Ishikawa (cell line): Measurements from ENCODE around the gene RAB34.

Experiments
- CEBPB ChIP-seq: IDR thresholded peaks from 2 replicates; pipeline ENCODE4 v1.6.1; 2012
- CREB1 ChIP-seq: IDR thresholded peaks from 2 replicates; pipeline ENCODE4 v1.6.1; 2012; ENCODE audit warnings: low read depth
- EGR1 ChIP-seq: IDR thresholded peaks from 2 replicates; pipeline ENCODE4 v1.6.1; 2012
- EP300 ChIP-seq: IDR thresholded peaks from 2 replicates; pipeline ENCODE4 v1.6.1; 2012; ENCODE audit warnings: borderline replicate concordance
- FOXM1 ChIP-seq: IDR thresholded peaks from 2 replicates; pipeline ENCODE4 v1.6.1; 2012; ENCODE audit warnings: low read depth, borderline replicate concordance
- NFIC ChIP-seq: IDR thresholded peaks from 2 replicates; pipeline ENCODE4 v1.6.1; 2012
- RAD21 ChIP-seq: IDR thresholded peaks from 2 replicates; pipeline ENCODE4 v1.6.1; 2012; ENCODE audit warnings: low read depth
- TAF1 ChIP-seq: IDR thresholded peaks from 2 replicates; pipeline ENCODE4 v1.6.1; 2012; ENCODE audit warnings: low read depth, mild to moderate bottlenecking
- TCF12 ChIP-seq: IDR thresholded peaks from 2 replicates; pipeline ENCODE4 v1.6.1; 2012; ENCODE audit warnings: low read depth
- TEAD4 ChIP-seq: IDR thresholded peaks from 2 replicates; pipeline ENCODE4 v1.6.1; 2012
- YY1 ChIP-seq: IDR thresholded peaks from 2 replicates; pipeline ENCODE4 v1.6.1; 2012; ENCODE audit warnings: low read depth
- ZBTB7A ChIP-seq: IDR thresholded peaks from 2 replicates; pipeline ENCODE4 v1.6.1; 2012; ENCODE audit warnings: low read depth
- TF ChIP-seq, protein P1 (sequence below): IDR thresholded peaks from 2 replicates; pipeline ENCODE4 v1.6.1; 2012; ENCODE audit warnings: low read depth, mild to moderate bottlenecking
- TF ChIP-seq, protein P2 (sequence below): IDR thresholded peaks from 2 replicates; pipeline ENCODE4 v1.6.1; 2012
- TF ChIP-seq, protein P3 (sequence below): IDR thresholded peaks from 2 replicates; pipeline ENCODE4 v1.6.1; 2012

RAB34 gene

DNA sequence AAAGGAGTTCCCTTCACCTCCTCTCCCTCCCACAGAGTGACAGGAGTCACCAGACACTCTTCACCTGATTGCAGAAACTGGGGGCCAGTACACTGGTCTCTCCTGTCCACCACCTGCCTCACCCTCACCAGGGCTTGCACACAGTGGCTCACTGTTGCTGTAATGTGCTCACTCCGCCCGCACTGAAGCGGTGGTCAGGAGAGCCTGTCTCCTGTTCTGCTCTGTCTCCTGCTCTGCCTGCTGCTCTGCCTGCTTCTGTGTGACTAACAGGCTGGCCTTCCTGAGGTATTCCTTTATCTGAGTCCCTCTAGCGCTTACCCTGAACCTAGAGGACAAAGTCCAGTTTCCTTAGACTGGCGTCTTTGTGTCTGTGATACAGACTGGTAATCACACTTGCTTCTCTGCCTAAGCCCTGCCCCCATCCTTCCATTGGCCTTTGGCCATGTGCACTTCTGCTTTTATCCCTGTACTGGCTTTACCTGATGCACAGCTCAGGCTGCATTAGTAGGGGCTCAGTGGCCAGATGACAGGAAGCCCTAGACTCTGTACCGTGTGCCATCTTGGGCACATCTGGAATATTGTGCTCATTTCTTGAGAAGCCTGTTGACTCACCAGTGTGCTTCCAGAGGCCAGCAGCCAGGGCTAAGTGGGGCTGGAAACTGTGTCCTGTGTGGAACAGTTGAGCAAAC, 19.3 kb downstream of the RAB34 start:
- TF ChIP-seq, protein P1, sequence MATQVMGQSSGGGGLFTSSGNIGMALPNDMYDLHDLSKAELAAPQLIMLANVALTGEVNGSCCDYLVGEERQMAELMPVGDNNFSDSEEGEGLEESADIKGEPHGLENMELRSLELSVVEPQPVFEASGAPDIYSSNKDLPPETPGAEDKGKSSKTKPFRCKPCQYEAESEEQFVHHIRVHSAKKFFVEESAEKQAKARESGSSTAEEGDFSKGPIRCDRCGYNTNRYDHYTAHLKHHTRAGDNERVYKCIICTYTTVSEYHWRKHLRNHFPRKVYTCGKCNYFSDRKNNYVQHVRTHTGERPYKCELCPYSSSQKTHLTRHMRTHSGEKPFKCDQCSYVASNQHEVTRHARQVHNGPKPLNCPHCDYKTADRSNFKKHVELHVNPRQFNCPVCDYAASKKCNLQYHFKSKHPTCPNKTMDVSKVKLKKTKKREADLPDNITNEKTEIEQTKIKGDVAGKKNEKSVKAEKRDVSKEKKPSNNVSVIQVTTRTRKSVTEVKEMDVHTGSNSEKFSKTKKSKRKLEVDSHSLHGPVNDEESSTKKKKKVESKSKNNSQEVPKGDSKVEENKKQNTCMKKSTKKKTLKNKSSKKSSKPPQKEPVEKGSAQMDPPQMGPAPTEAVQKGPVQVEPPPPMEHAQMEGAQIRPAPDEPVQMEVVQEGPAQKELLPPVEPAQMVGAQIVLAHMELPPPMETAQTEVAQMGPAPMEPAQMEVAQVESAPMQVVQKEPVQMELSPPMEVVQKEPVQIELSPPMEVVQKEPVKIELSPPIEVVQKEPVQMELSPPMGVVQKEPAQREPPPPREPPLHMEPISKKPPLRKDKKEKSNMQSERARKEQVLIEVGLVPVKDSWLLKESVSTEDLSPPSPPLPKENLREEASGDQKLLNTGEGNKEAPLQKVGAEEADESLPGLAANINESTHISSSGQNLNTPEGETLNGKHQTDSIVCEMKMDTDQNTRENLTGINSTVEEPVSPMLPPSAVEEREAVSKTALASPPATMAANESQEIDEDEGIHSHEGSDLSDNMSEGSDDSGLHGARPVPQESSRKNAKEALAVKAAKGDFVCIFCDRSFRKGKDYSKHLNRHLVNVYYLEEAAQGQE, result no peak
- no peak for TF ChIP-seq ZBTB7A
- no peak for TF ChIP-seq TEAD4
- no peak for TF ChIP-seq NFIC
- no peak for TF ChIP-seq CREB1
- no peak for TF ChIP-seq RAD21
- TF ChIP-seq, protein P2, sequence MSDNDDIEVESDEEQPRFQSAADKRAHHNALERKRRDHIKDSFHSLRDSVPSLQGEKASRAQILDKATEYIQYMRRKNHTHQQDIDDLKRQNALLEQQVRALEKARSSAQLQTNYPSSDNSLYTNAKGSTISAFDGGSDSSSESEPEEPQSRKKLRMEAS, result no peak
- TF ChIP-seq FOXM1, result no peak
- TF ChIP-seq, protein P3, sequence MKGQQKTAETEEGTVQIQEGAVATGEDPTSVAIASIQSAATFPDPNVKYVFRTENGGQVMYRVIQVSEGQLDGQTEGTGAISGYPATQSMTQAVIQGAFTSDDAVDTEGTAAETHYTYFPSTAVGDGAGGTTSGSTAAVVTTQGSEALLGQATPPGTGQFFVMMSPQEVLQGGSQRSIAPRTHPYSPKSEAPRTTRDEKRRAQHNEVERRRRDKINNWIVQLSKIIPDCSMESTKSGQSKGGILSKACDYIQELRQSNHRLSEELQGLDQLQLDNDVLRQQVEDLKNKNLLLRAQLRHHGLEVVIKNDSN, result no peak
- no peak for TF ChIP-seq CEBPB
- TF ChIP-seq EP300, result no peak
- TF ChIP-seq YY1, result no peak
- TF ChIP-seq TCF12, result no peak
- no peak for TF ChIP-seq EGR1
- TF ChIP-seq TAF1, result no peak

DNA sequence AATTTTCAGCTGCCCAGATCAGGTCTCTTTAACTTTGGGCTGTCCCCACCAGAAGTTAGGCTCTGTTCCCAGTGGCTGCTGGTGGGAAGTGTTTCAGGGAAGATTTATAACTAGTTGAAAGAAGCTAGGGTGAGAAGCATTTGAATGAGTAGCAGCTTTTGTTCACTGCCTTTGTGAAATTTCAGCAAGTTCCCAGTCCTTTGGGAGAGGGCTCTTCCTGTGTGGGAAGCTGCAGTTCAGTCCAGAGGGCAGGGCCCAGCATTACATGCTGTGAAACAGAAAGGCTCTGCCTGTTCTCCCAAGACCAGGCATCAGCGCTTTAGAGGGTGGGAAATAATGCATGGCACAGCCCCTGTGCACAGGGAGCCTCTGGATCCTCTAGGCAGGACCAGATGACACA, 23.8 kb downstream of the RAB34 start:
- TF ChIP-seq FOXM1 (no peak), CREB1 (no peak), RAD21 (no peak), NFIC (no peak), EP300 (no peak), YY1 (no peak), TCF12 (no peak), TAF1 (no peak), ZBTB7A (no peak), CEBPB (no peak), TEAD4 (no peak), EGR1 (no peak)
- TF ChIP-seq, protein P2, result no peak
- TF ChIP-seq, protein P1, result no peak
- TF ChIP-seq, protein P3, result no peak

DNA sequence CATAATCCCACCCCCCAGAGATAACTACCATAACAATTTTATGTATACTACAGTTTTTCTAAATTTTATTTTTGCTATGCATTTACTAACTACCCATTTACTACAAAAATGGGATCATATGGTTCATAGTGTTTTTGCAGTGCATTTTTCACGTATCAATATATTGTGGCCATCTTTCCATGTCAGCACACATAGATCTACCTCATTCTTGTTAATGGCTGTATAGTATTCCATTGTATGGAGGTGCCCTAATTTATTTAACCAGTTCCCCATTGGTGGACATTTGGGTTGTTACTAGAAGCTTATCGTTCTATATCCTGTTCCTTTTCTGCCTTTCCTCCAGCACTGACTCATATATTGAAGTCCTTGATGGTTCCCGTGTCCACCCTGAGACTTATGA, 28.7 kb downstream of the RAB34 start:
- TF ChIP-seq YY1 (no peak), NFIC (no peak)

DNA sequence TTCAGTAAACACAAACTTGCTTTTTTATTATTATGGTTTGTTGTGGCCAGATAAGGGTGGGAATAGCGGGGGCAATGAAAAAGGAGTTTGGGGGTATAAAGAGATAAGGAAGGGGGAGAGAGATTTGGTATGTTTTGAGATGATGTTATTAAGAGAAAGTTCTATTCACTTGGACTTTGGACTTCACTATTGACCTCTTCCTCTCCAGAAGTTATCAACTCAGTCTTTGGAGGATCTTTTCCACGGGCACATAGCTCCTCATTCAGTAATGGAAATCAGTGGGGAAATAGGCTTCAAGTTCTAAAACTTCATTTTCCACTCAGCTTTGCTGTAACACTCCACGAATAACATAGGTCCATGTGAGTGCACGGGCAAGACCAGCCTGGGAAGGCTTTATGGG, 29.2 kb downstream of the RAB34 start:
- TF ChIP-seq RAD21 (no peak), CEBPB (no peak), TEAD4 (no peak), TCF12 (no peak), CREB1 (no peak), FOXM1 (no peak), NFIC (no peak), EGR1 (no peak), ZBTB7A (no peak), EP300 (no peak), YY1 (no peak), TAF1 (no peak)
- TF ChIP-seq, protein P1, result no peak
- TF ChIP-seq, protein P2, result no peak
- TF ChIP-seq, protein P3, result no peak
